LoVo (cell line): ENCODE measurements around the gene HSF5.

Source experiments
- DNase-seq: peaks from one replicate; pipeline ENCODE4 v3.0.0-alpha.2; 2016; ENCODE audit warnings: low spot score

Gene HSF5

GRCh38 chr17:58385359-58385899 lies 102.8 kb downstream of the HSF5 start:
- DNase-seq: no peak

- DNase-seq: no peak
These were observed 103.3 kb downstream of the HSF5 start for GRCh38 chr17:58384897-58385296.

GRCh38 chr17:58383892-58384462 lies 104.2 kb downstream of the HSF5 start:
- no peak for DNase-seq

- no peak for DNase-seq
These were observed 105.4 kb downstream of the HSF5 start for GRCh38 chr17:58382872-58383242.

GRCh38 chr17:58382108-58382871 lies 105.9 kb downstream of the HSF5 start:
- no peak for DNase-seq

GRCh38 chr17:58381124-58382035 lies 106.8 kb downstream of the HSF5 start:
- no peak for DNase-seq

- no peak for DNase-seq
These were observed 107.7 kb downstream of the HSF5 start for GRCh38 chr17:58380207-58381123.

GRCh38 chr17:58379511-58379824 lies 108.7 kb downstream of the HSF5 start:
- no peak for DNase-seq

- DNase-seq: no peak
These were observed 109.3 kb downstream of the HSF5 start for GRCh38 chr17:58378733-58379510.

- no peak for DNase-seq
These were observed 110.5 kb downstream of the HSF5 start for GRCh38 chr17:58377661-58378060.

- DNase-seq: peak; percentile 61
These were observed 111.1 kb downstream of the HSF5 start for GRCh38 chr17:58377093-58377601.

GRCh38 chr17:58376472-58377000 lies 111.7 kb downstream of the HSF5 start:
- no peak for DNase-seq

- DNase-seq: no peak
These were observed 112.4 kb downstream of the HSF5 start for GRCh38 chr17:58375811-58376210.

GRCh38 chr17:58375256-58375655 lies 113.0 kb downstream of the HSF5 start:
- DNase-seq: no peak

- DNase-seq: no peak
These were observed 114.3 kb downstream of the HSF5 start for GRCh38 chr17:58373923-58374322.

- DNase-seq: no peak
These were observed 115.2 kb downstream of the HSF5 start for GRCh38 chr17:58373003-58373402.

GRCh38 chr17:58371300-58371950 lies 116.8 kb downstream of the HSF5 start:
- no peak for DNase-seq

GRCh38 chr17:58370716-58371115 lies 117.5 kb downstream of the HSF5 start:
- DNase-seq: no peak

- DNase-seq: no peak
These were observed 117.9 kb downstream of the HSF5 start for GRCh38 chr17:58370309-58370708.
